Measurements from ENCODE around the gene TMEM213.

The TMEM213 gene

DNA sequence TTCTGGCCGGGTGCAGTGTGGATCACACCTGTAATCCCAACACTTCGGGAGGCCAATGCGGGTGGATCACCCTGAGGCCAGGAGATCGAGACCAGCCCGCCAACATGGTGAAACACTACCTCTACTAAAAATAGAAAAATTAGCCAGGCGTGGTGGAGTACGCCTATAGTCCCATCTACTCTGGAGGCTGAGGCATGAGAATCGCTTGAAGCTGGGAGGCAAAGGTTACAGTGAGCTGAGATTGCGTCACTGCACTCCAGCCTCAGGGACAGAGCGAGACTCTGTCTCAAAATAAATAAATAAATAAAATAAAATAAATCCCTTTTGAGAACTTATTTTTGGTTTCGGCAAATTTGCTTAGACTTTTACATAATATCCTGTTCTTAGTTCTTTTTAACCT, 31.5 kb downstream of the TMEM213 start:
- no peak overlapping the region for H3K18ac ChIP-seq (ENCODE audit: low read length)
- no peak overlapping the region for H3K4me3 ChIP-seq (ENCODE audit: low read length in 2 of 2)
- H3K9ac ChIP-seq (ENCODE audit: low read depth, low read length, poor library complexity) = no peak overlapping the region
- no peak overlapping the region for H3K4ac ChIP-seq (ENCODE audit: low read length)
- H3K14ac ChIP-seq (ENCODE audit: low read length) = no peak overlapping the region
- H3K36me3 ChIP-seq (replicated peaks in 1 of 2; ENCODE audit: control insufficient read depth in 2 of 2, insufficient read depth in 2 of 2, low read length in 2 of 2) = peaks cover 0 to 6% of the 10 kb centered on the region in 2 donors
- no CpG with 5 or more reads among the region's 11 CpGs for WGBS, 2 donors (ENCODE audit: extremely low coverage in 2 of 2, insufficient read length in 2 of 2, insufficient replicate concordance in 1 of 2)
- no peak overlapping the region for H2BK12ac ChIP-seq (ENCODE audit: low read length)
- H4K91ac ChIP-seq (ENCODE audit: low read depth, low read length, poor library complexity) = no peak overlapping the region
- H3K27me3 ChIP-seq (ENCODE audit: control insufficient read depth in 3 of 3, insufficient read depth in 3 of 3, low read depth in 1 of 3, low read length in 3 of 3) = no peaks in the 10 kb centered on the region
- no peaks in the 10 kb centered on the region for H3K9me3 ChIP-seq (replicated peaks in 1 of 2; ENCODE audit: control insufficient read depth in 2 of 2, insufficient read depth in 1 of 2, low read depth in 1 of 2, low read length in 2 of 2)
- no peak overlapping the region for H3K23ac ChIP-seq (ENCODE audit: low read depth, low read length, poor library complexity)
- no peak overlapping the region for H2AK5ac ChIP-seq (ENCODE audit: low read depth, low read length)
- no peaks in the 10 kb centered on the region for H3K4me1 ChIP-seq (ENCODE audit: control insufficient read depth in 2 of 2, insufficient read depth in 1 of 2, low read depth in 1 of 2, low read length in 2 of 2)
- no peak overlapping the region for H4K8ac ChIP-seq (ENCODE audit: low read depth, low read length)
- no peak overlapping the region for H2BK5ac ChIP-seq (ENCODE audit: low read length)
- no peak overlapping the region for H2BK120ac ChIP-seq (ENCODE audit: low read depth, low read length)
- H2BK15ac ChIP-seq (ENCODE audit: low read length) = no peak overlapping the region
- H3K4me2 ChIP-seq (ENCODE audit: insufficient read depth, low read length, poor library complexity, severe bottlenecking) = no peak overlapping the region
- H3K27ac ChIP-seq (replicated peaks; ENCODE audit: low read length) = no peak overlapping the region
- H3K79me1 ChIP-seq (ENCODE audit: low read depth, low read length) = no peaks in the 10 kb centered on the region
- DNase-seq (ENCODE audit: low spot score) = no peak
- no peak overlapping the region for H2AFZ ChIP-seq (ENCODE audit: low read length)

DNA sequence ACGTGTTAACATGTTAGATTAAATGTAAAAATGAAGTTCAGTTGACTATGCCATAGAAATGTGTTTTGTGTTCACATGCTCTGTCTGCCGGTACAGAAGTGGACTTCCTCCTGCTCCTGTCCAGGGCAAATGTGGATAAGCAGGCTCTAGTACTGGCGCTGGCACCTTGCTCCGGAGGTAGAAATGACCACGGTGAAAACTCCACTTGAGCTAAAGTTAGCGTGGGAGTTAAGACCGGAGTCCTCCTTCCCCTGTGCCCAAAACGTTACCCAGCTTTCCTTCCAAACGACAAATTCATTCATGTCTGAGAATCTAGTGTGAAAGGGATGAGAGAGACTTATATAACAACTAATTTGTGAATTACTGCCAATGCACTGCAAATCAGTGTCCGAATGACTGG, 35.2 kb downstream of the TMEM213 start:
- no CpG with 5 or more reads among the region's 10 CpGs for WGBS, 2 donors (ENCODE audit: extremely low coverage in 2 of 2, insufficient read length in 2 of 2, insufficient replicate concordance in 1 of 2)
- Histone ChIP-seq H3K36me3 (replicated peaks in 1 of 2; ENCODE audit: control insufficient read depth in 2 of 2, insufficient read depth in 2 of 2, low read length in 2 of 2) (peaks cover 9 to 42% of the 10 kb centered on the region in 2 donors), H2BK5ac (ENCODE audit: low read length) (no peak overlapping the region)

GRCh38 chr7:138833596-138833995, 35.8 kb downstream of the TMEM213 start:
- Histone ChIP-seq H3K9ac (ENCODE audit: low read depth, low read length, poor library complexity) (no peak overlapping the region), H2AK5ac (ENCODE audit: low read depth, low read length) (no peak overlapping the region), H2BK5ac (ENCODE audit: low read length) (no peak overlapping the region), H2BK120ac (ENCODE audit: low read depth, low read length) (no peak overlapping the region), H4K91ac (ENCODE audit: low read depth, low read length, poor library complexity) (no peak overlapping the region), H2BK12ac (ENCODE audit: low read length) (no peak overlapping the region), H3K14ac (ENCODE audit: low read length) (no peak overlapping the region), H3K18ac (ENCODE audit: low read length) (no peak overlapping the region), H3K4me3 (ENCODE audit: low read length in 2 of 2) (no peak overlapping the region), H3K36me3 (replicated peaks in 1 of 2; ENCODE audit: control insufficient read depth in 2 of 2, insufficient read depth in 2 of 2, low read length in 2 of 2) (peaks cover 9 to 47% of the 10 kb centered on the region in 2 donors), H3K27ac (replicated peaks; ENCODE audit: low read length) (no peak overlapping the region), H3K23ac (ENCODE audit: low read depth, low read length, poor library complexity) (peak overlapping the region; percentile 5), H2BK15ac (ENCODE audit: low read length) (no peak overlapping the region), H2AFZ (ENCODE audit: low read length) (no peak overlapping the region), H3K27me3 (ENCODE audit: control insufficient read depth in 3 of 3, insufficient read depth in 3 of 3, low read depth in 1 of 3, low read length in 3 of 3) (no peaks in the 10 kb centered on the region), H3K4me1 (ENCODE audit: control insufficient read depth in 2 of 2, insufficient read depth in 1 of 2, low read depth in 1 of 2, low read length in 2 of 2) (no peaks in the 10 kb centered on the region), H3K9me3 (replicated peaks in 1 of 2; ENCODE audit: control insufficient read depth in 2 of 2, insufficient read depth in 1 of 2, low read depth in 1 of 2, low read length in 2 of 2) (no peaks in the 10 kb centered on the region), H4K8ac (ENCODE audit: low read depth, low read length) (no peak overlapping the region), H3K79me1 (ENCODE audit: low read depth, low read length) (no peaks in the 10 kb centered on the region), H3K4ac (ENCODE audit: low read length) (no peak overlapping the region), H3K4me2 (ENCODE audit: insufficient read depth, low read length, poor library complexity, severe bottlenecking) (no peak overlapping the region)
- DNase-seq (ENCODE audit: low spot score) = no peak
- no CpG with 5 or more reads among the region's 5 CpGs for WGBS, 2 donors (ENCODE audit: extremely low coverage in 2 of 2, insufficient read length in 2 of 2, insufficient replicate concordance in 1 of 2)

More for the DNA sequence above, 35.2 kb downstream of the TMEM213 start:
- Histone ChIP-seq H2BK12ac (ENCODE audit: low read length) (no peak overlapping the region), H3K27me3 (ENCODE audit: control insufficient read depth in 3 of 3, insufficient read depth in 3 of 3, low read depth in 1 of 3, low read length in 3 of 3) (no peaks in the 10 kb centered on the region), H3K27ac (replicated peaks; ENCODE audit: low read length) (no peak overlapping the region), H3K4me2 (ENCODE audit: insufficient read depth, low read length, poor library complexity, severe bottlenecking) (no peak overlapping the region), H2BK120ac (ENCODE audit: low read depth, low read length) (no peak overlapping the region), H3K79me1 (ENCODE audit: low read depth, low read length) (no peaks in the 10 kb centered on the region), H4K91ac (ENCODE audit: low read depth, low read length, poor library complexity) (no peak overlapping the region), H2AK5ac (ENCODE audit: low read depth, low read length) (no peak overlapping the region), H3K4me1 (ENCODE audit: control insufficient read depth in 2 of 2, insufficient read depth in 1 of 2, low read depth in 1 of 2, low read length in 2 of 2) (no peaks in the 10 kb centered on the region), H4K8ac (ENCODE audit: low read depth, low read length) (no peak overlapping the region), H3K23ac (ENCODE audit: low read depth, low read length, poor library complexity) (no peak overlapping the region), H2BK15ac (ENCODE audit: low read length) (no peak overlapping the region), H3K18ac (ENCODE audit: low read length) (no peak overlapping the region), H3K4me3 (ENCODE audit: low read length in 2 of 2) (no peak overlapping the region), H3K9ac (ENCODE audit: low read depth, low read length, poor library complexity) (no peak overlapping the region), H2AFZ (ENCODE audit: low read length) (no peak overlapping the region), H3K9me3 (replicated peaks in 1 of 2; ENCODE audit: control insufficient read depth in 2 of 2, insufficient read depth in 1 of 2, low read depth in 1 of 2, low read length in 2 of 2) (no peaks in the 10 kb centered on the region), H3K14ac (ENCODE audit: low read length) (no peak overlapping the region), H3K4ac (ENCODE audit: low read length) (no peak overlapping the region)
- no peak for DNase-seq (ENCODE audit: low spot score)

DNA sequence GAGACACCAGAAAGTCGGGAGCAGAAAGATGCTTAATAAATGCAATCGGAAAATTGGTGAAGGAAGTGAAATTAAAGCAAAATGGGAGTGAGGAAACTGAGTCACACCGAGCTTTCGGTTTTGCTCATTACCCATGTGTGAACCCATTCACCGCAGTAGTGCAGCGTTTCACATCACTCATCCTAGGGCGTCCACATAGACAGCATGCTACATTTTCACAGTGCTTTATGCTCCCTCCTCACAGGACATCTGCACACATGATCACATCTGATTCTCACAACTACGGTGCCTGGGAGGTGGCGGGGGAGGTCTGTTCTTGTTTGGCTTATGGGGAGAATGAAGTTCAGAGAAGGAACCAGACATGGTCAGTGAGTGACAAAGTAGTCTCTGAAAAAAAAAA, 36.8 kb downstream of the TMEM213 start:
- H2BK15ac ChIP-seq (ENCODE audit: low read length) = no peak overlapping the region
- no peak overlapping the region for H2BK12ac ChIP-seq (ENCODE audit: low read length)
- no peak overlapping the region for H3K14ac ChIP-seq (ENCODE audit: low read length)
- no peaks in the 10 kb centered on the region for H3K79me1 ChIP-seq (ENCODE audit: low read depth, low read length)
- H3K9ac ChIP-seq (ENCODE audit: low read depth, low read length, poor library complexity) = no peak overlapping the region
- peaks cover 9 to 56% of the 10 kb centered on the region in 2 donors for H3K36me3 ChIP-seq (replicated peaks in 1 of 2; ENCODE audit: control insufficient read depth in 2 of 2, insufficient read depth in 2 of 2, low read length in 2 of 2)
- no peaks in the 10 kb centered on the region for H3K4me1 ChIP-seq (ENCODE audit: control insufficient read depth in 2 of 2, insufficient read depth in 1 of 2, low read depth in 1 of 2, low read length in 2 of 2)
- H3K27ac ChIP-seq (replicated peaks; ENCODE audit: low read length) = no peak overlapping the region
- H3K18ac ChIP-seq (ENCODE audit: low read length) = no peak overlapping the region
- H2BK5ac ChIP-seq (ENCODE audit: low read length) = no peak overlapping the region
- H3K4ac ChIP-seq (ENCODE audit: low read length) = no peak overlapping the region
- no peak overlapping the region for H2AFZ ChIP-seq (ENCODE audit: low read length)
- no peak overlapping the region for H2AK5ac ChIP-seq (ENCODE audit: low read depth, low read length)
- no peak overlapping the region for H4K8ac ChIP-seq (ENCODE audit: low read depth, low read length)
- H3K23ac ChIP-seq (ENCODE audit: low read depth, low read length, poor library complexity) = no peak overlapping the region
- no peak overlapping the region for H4K91ac ChIP-seq (ENCODE audit: low read depth, low read length, poor library complexity)
- no peaks in the 10 kb centered on the region for H3K27me3 ChIP-seq (ENCODE audit: control insufficient read depth in 3 of 3, insufficient read depth in 3 of 3, low read depth in 1 of 3, low read length in 3 of 3)
- H3K9me3 ChIP-seq (replicated peaks in 1 of 2; ENCODE audit: control insufficient read depth in 2 of 2, insufficient read depth in 1 of 2, low read depth in 1 of 2, low read length in 2 of 2) = no peaks in the 10 kb centered on the region
- no peak overlapping the region for H3K4me3 ChIP-seq (ENCODE audit: low read length in 2 of 2)
- DNase-seq (ENCODE audit: low spot score) = no peak
- WGBS, 2 donors (ENCODE audit: extremely low coverage in 2 of 2, insufficient read length in 2 of 2, insufficient replicate concordance in 1 of 2) = no CpG with 5 or more reads among the region's 9 CpGs
- no peak overlapping the region for H3K4me2 ChIP-seq (ENCODE audit: insufficient read depth, low read length, poor library complexity, severe bottlenecking)
- H2BK120ac ChIP-seq (ENCODE audit: low read depth, low read length) = no peak overlapping the region
